Testis (tissue), 3 donors: ENCODE measurements around the gene JAML. TPM values are rescaled to one million over a fixed set of nuclear protein-coding genes. Genes with fewer than 3 reads are reported as not detected.

Experiments
- DNase-seq: peaks from one replicate; pipeline ENCODE4 v3.0.0-alpha.2; 2019
- H3K27ac ChIP-seq, 2 donors: fragments of 200-600 bp; sonication (generic); one replicate each; pipeline ENCODE4 v1.5.1; 2019
- H3K27me3 ChIP-seq: fragments of 200-600 bp; sonication (generic); one replicate; pipeline ENCODE4 v1.5.1; 2019
- H3K36me3 ChIP-seq: fragments of 200-600 bp; sonication (generic); one replicate; pipeline ENCODE4 v1.5.1; 2017; ENCODE audit warnings: low read depth; ENCODE audit errors: missing control alignments
- H3K4me1 ChIP-seq: fragments of 200-600 bp; sonication (generic); one replicate; pipeline ENCODE4 v1.5.1; 2019
- H3K4me3 ChIP-seq, 2 donors: fragments of 200-600 bp; sonication (generic); one replicate each; pipeline ENCODE4 v1.5.1; 2017 to 2019
- H3K9me3 ChIP-seq: fragments of 200-600 bp; sonication (generic); one replicate; pipeline ENCODE4 v1.5.1; 2017
- CTCF ChIP-seq, 3 experiments: fragments of 450-650 bp in 2 of 3; fragments of 200-600 bp in 1 of 3; sonication (generic) in 1 of 3; IDR thresholded peaks; one replicate each; pipeline ENCODE4 v1.5.1; 2016 to 2019; ENCODE audit warnings: antibody characterized with exemption in 3 of 3, mild to moderate bottlenecking in 2 of 3, moderate library complexity in 1 of 3
- POLR2A ChIP-seq: fragments of 450-650 bp; IDR thresholded peaks from one replicate; pipeline ENCODE4 v1.6.1; 2017; ENCODE audit warnings: antibody characterized with exemption, mild to moderate bottlenecking, moderate library complexity
- WGBS, 2 donors: methylation state at CpG; one replicate each; pipeline ENCODE4 v1.1.5; 2018; 5-methylcytosine and 5-hydroxymethylcytosine counted together
- intact Hi-C: fragments of 100-400 bp; cut with DNase I; formaldehyde crosslinking; loops from one replicate; pipeline ENCODE4 v1.15.1; 2023; ENCODE audit warnings: low total_unique reads
- polyA plus RNA-seq: library from polyadenylated mRNA; stranded (reverse); fragments of 350-450 nt; fragmentation: Illumina TruSeq; extraction: RNeasy Lipid Tissue Mini Kit (QIAGEN cat#74804); gene quantifications from one replicate; pipeline ENCODE4 v1.2.3, GENCODE V29; 2014; ENCODE audit warnings: low read depth, low replicate concordance; ENCODE audit not compliant: insufficient read depth
- total RNA-seq, 2 donors: library from RNA; depleted of rRNA; stranded (reverse); fragments of >200 nt; gene quantifications; one replicate each; pipeline ENCODE4 v1.2.3, GENCODE V29; 2016

JAML gene
- total and polyA plus RNA-seq, 3 donors from 2014 or later, result 1.9 to 9.7 (median 3.5) TPM

- intact Hi-C loops, result no loop called here
- DNase-seq, result no peak
- H3K9me3 ChIP-seq, result no peaks in the 10 kb centered on the region
- H3K36me3 ChIP-seq, result no peaks in the 10 kb centered on the region
- H3K27ac ChIP-seq, result no peak overlapping the region
- TF ChIP-seq CTCF (IDR thresholded peaks at IDR 0.05) (no peak), POLR2A (no peak)
- no peaks in the 10 kb centered on the region for H3K27me3 ChIP-seq
- H3K4me3 ChIP-seq, result no peak overlapping the region
- no peaks in the 10 kb centered on the region for H3K4me1 ChIP-seq
- 83% methylated on average over 2 of the region's 2 CpGs for WGBS, 2 donors
Measured at GRCh38 chr11:118226781-118227180, 2.0 kb upstream of the JAML start.

- H3K27me3 ChIP-seq, result no peaks in the 10 kb centered on the region
- H3K4me3 ChIP-seq, result no peak overlapping the region
- H3K4me1 ChIP-seq, result no peaks in the 10 kb centered on the region
- no peaks in the 10 kb centered on the region for H3K9me3 ChIP-seq
- 62% methylated on average over 7 of the region's 7 CpGs for WGBS, 2 donors
- intact Hi-C loops, result no loop called here
- TF ChIP-seq CTCF (IDR thresholded peaks at IDR 0.05), result no peak
- TF ChIP-seq POLR2A, result no peak
- DNase-seq, result no peak
- H3K36me3 ChIP-seq, result no peaks in the 10 kb centered on the region
- H3K27ac ChIP-seq, result no peak overlapping the region
Measured at GRCh38 chr11:118226296-118226695, 1.5 kb upstream of the JAML start.

- Histone ChIP-seq H3K36me3 (no peaks in the 10 kb centered on the region), H3K27ac (no peak overlapping the region), H3K4me1 (no peaks in the 10 kb centered on the region), H3K4me3 (no peak overlapping the region), H3K9me3 (no peaks in the 10 kb centered on the region), H3K27me3 (no peaks in the 10 kb centered on the region)
- TF ChIP-seq CTCF (IDR thresholded peaks at IDR 0.05) (no peak), POLR2A (no peak)
- no peak for DNase-seq
- intact Hi-C loops, result no loop called here
- WGBS, 2 donors, result 89% methylated on average over 6 of the region's 6 CpGs
Measured at GRCh38 chr11:118223992-118224391, 819 bp downstream of the JAML start.

- WGBS, 2 donors, result 73 to 85% methylated on average over 2 of the region's 2 CpGs
- no peaks in the 10 kb centered on the region for H3K9me3 ChIP-seq
- intact Hi-C loops, result no loop called here
- H3K36me3 ChIP-seq, result no peaks in the 10 kb centered on the region
- H3K4me1 ChIP-seq, result no peaks in the 10 kb centered on the region
- TF ChIP-seq CTCF (IDR thresholded peaks at IDR 0.05) (no peak), POLR2A (no peak)
- DNase-seq, result no peak
- no peak overlapping the region for H3K27ac ChIP-seq
- H3K27me3 ChIP-seq, result no peaks in the 10 kb centered on the region
- H3K4me3 ChIP-seq, result no peak overlapping the region
Measured at GRCh38 chr11:118223570-118223969, 1.2 kb downstream of the JAML start.

DNA sequence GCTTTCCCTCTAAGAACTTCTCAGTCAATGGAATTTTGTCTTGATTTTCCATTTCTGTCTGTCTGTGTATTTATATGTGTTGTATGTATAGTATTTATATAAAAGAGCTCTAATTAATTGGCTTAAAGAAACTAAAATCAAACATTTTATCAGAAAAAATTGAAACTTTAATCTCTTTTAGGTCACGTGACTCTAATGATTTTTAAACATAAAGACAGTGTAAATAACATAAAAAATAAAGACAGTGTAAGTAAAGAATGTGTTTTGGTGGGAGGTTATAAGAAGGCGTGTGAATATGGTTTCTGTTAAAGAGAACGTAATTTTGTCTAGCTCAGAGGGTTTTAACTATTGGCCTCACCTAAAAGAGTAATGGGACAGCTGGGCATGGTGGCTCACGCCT, 2.4 kb downstream of the JAML start:
- Histone ChIP-seq H3K9me3 (no peaks in the 10 kb centered on the region), H3K36me3 (no peaks in the 10 kb centered on the region), H3K27ac (no peak overlapping the region), H3K4me1 (no peaks in the 10 kb centered on the region), H3K27me3 (no peaks in the 10 kb centered on the region), H3K4me3 (no peak overlapping the region)
- intact Hi-C loops, result no loop called here
- TF ChIP-seq POLR2A (no peak), CTCF (IDR thresholded peaks at IDR 0.05) (no peak)
- WGBS, 2 donors, result 58 to 60% methylated on average over 4 of the region's 4 CpGs
- DNase-seq, result no peak
